GM23338 (cell line): ENCODE results near the gene NLRC5.

ENCODE experiments used
- CTCF ChIP-seq, 2 experiments: fragments of 200-600 bp in 1 of 2; sonication (generic) in 1 of 2; conservative IDR thresholded peaks; 2 replicates each; pipeline versions ENCODE4 v1.5.1 to v1.6.1; 2016 to 2017; ENCODE audit warnings: antibody characterized with exemption in 2 of 2, low read depth in 2 of 2, mild to moderate bottlenecking in 2 of 2, moderate library complexity in 1 of 2
- EZH2 ChIP-seq: fragments of 200-600 bp; sonication (generic); IDR thresholded peaks from one replicate; pipeline ENCODE4 v1.8.0; 2017; ENCODE audit warnings: antibody characterized with exemption, mild to moderate bottlenecking, low read depth; ENCODE audit not compliant: unreplicated experiment

- TF ChIP-seq EZH2 (no peak), CTCF (conservative IDR thresholded peaks at IDR 0.05; ENCODE audit: low read depth in 2 of 2) (no peak)
These were observed 105.6 kb downstream of the NLRC5 start for GRCh38 chr16:57094911-57095310.
